Stimulated activated CD8-positive, alpha-beta memory T cell treated with anti-CD3 and anti-CD28 coated beads, Interleukin-12 subunit alpha, Interleukin-12 subunit beta, amount 100 ng/mL, for 4 hours (primary cell): Measurements from ENCODE around the gene CRIP1.

ENCODE experiments used
- DNase-seq: peaks from one replicate; pipeline ENCODE4 v3.0.0-alpha.2; 2020; ENCODE audit warnings: low read depth

CRIP1 gene

GRCh38 chr14:105486163-105486973 lies at the start of gene CRIP1:
CRIP1 (plus strand) TSS chr14:105486886; CDS start chr14:105487260, 374 bp downstream.
- no peak for DNase-seq

GRCh38 chr14:105436891-105437722 lies 49.6 kb upstream of the CRIP1 start:
- DNase-seq: no peak

- DNase-seq: no peak
Observed at GRCh38 chr14:105437723-105438500, 48.8 kb upstream of the CRIP1 start.

GRCh38 chr14:105439179-105439578 lies 47.5 kb upstream of the CRIP1 start:
- DNase-seq: no peak

GRCh38 chr14:105439710-105440553 lies 46.8 kb upstream of the CRIP1 start:
- no peak for DNase-seq

GRCh38 chr14:105440554-105440900 lies 46.2 kb upstream of the CRIP1 start:
- no peak for DNase-seq

GRCh38 chr14:105440992-105441391 lies 45.7 kb upstream of the CRIP1 start:
- DNase-seq: no peak

- no peak for DNase-seq
Observed at GRCh38 chr14:105442125-105442524, 44.6 kb upstream of the CRIP1 start.

- DNase-seq: no peak
Observed at GRCh38 chr14:105442834-105443233, 43.9 kb upstream of the CRIP1 start.

- DNase-seq: no peak
Observed at GRCh38 chr14:105444859-105445258, 41.8 kb upstream of the CRIP1 start.

GRCh38 chr14:105445290-105445689 lies 41.4 kb upstream of the CRIP1 start:
- DNase-seq: no peak

GRCh38 chr14:105445901-105446845 lies 40.5 kb upstream of the CRIP1 start:
- no peak for DNase-seq

GRCh38 chr14:105446971-105447370 lies 39.7 kb upstream of the CRIP1 start:
- DNase-seq: no peak

GRCh38 chr14:105447651-105448640 lies 38.7 kb upstream of the CRIP1 start:
- no peak for DNase-seq

- DNase-seq: peak; percentile 43
Observed at GRCh38 chr14:105448706-105449111, 38.0 kb upstream of the CRIP1 start.

- DNase-seq: no peak
Observed at GRCh38 chr14:105449276-105450122, 37.2 kb upstream of the CRIP1 start.

- no peak for DNase-seq
Observed at GRCh38 chr14:105450123-105450505, 36.6 kb upstream of the CRIP1 start.
